Endothelial cell of umbilical vein (primary cell): ENCODE data around the gene MAML3.

Experiments
- POLR2A ChIP-seq: IDR thresholded peaks from 2 replicates; pipeline ENCODE4 v1.6.1; 2012; ENCODE audit warnings: low read depth, mild to moderate bottlenecking, control low read depth, low read length
- TF ChIP-seq, protein P1 (sequence below), 2 donors: IDR thresholded peaks; 1 replicate in 1 of 2; 2 replicates in 1 of 2; pipeline ENCODE4 v1.5.1; 2011; ENCODE audit warnings: low read length in 2 of 2, mild to moderate bottlenecking in 2 of 2, moderate library complexity in 2 of 2, control low read depth in 1 of 2, inconsistent platforms in 1 of 2, low read depth in 1 of 2; ENCODE audit not compliant: insufficient read depth in 1 of 2; ENCODE audit errors: extremely low read depth in 1 of 2

DNA sequence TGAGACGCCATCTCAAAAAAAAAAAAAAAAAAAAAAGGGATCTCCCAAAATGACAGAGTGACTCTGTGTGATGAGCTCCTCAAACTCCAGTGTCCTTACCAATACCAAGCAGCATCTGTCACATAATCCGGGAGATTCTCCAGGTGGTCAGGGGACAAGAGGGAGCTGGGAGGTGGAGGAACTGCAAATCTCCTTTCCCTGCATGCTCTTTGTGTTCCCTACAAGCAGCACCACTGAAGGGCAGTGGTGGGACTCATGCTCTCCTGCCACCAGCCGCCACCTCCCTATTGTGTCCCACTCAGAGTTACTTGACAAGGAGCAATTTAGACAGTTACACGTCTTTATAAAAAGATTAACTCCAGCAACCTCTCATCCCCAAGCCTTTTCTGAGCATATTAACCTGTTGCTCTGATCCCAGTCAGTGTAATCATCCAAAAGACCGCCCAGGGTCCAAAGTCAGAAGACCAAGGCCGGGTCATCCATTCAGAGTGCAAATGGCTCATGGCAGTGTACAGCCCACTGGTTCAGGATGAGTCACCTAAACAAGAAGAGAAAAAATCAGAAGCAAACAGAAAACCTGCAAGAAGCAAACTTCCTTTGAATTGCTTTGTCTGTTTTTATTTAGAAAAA, 464.8 kb downstream of the MAML3 start:
- TF ChIP-seq POLR2A: no peak
- TF ChIP-seq, protein P1, sequence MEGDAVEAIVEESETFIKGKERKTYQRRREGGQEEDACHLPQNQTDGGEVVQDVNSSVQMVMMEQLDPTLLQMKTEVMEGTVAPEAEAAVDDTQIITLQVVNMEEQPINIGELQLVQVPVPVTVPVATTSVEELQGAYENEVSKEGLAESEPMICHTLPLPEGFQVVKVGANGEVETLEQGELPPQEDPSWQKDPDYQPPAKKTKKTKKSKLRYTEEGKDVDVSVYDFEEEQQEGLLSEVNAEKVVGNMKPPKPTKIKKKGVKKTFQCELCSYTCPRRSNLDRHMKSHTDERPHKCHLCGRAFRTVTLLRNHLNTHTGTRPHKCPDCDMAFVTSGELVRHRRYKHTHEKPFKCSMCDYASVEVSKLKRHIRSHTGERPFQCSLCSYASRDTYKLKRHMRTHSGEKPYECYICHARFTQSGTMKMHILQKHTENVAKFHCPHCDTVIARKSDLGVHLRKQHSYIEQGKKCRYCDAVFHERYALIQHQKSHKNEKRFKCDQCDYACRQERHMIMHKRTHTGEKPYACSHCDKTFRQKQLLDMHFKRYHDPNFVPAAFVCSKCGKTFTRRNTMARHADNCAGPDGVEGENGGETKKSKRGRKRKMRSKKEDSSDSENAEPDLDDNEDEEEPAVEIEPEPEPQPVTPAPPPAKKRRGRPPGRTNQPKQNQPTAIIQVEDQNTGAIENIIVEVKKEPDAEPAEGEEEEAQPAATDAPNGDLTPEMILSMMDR (IDR thresholded peaks at IDR 0.05; ENCODE audit: extremely low read depth in 1 of 2, insufficient read depth in 1 of 2, low read depth in 1 of 2, low read length in 2 of 2): no peak
